ENCODE measurements around the gene C4orf50. TPM values are rescaled to one million over a fixed set of nuclear protein-coding genes. Genes with fewer than 3 reads are reported as not detected.

The C4orf50 gene
- total and polyA plus RNA-seq, 7 donors = not detected

- Histone ChIP-seq H3K27ac (no peak overlapping the region), H3K4me3 (no peak overlapping the region), H3K36me3 (ENCODE audit: insufficient read depth in 1 of 2, low read depth in 1 of 2) (no peaks in the 10 kb centered on the region), H3K27me3 (ENCODE audit: insufficient read depth in 3 of 3, low read length in 2 of 3) (peaks cover 0 to 17% (median 4%) of the 10 kb centered on the region in 3 donors), H3K9me3 (no peaks in the 10 kb centered on the region), H3K4me1 (no peaks in the 10 kb centered on the region)
- TF ChIP-seq, protein P1, sequence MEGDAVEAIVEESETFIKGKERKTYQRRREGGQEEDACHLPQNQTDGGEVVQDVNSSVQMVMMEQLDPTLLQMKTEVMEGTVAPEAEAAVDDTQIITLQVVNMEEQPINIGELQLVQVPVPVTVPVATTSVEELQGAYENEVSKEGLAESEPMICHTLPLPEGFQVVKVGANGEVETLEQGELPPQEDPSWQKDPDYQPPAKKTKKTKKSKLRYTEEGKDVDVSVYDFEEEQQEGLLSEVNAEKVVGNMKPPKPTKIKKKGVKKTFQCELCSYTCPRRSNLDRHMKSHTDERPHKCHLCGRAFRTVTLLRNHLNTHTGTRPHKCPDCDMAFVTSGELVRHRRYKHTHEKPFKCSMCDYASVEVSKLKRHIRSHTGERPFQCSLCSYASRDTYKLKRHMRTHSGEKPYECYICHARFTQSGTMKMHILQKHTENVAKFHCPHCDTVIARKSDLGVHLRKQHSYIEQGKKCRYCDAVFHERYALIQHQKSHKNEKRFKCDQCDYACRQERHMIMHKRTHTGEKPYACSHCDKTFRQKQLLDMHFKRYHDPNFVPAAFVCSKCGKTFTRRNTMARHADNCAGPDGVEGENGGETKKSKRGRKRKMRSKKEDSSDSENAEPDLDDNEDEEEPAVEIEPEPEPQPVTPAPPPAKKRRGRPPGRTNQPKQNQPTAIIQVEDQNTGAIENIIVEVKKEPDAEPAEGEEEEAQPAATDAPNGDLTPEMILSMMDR (IDR thresholded peaks at IDR 0.05) = no peak
- intact Hi-C loops (cut with DNase I) = no loop called here
- DNase-seq (no peak), ATAC-seq (no peak)
- 55 to 64% (median 62%) methylated on average over 6 of the region's 6 CpGs for WGBS, 3 donors
These were observed 74.7 kb downstream of the C4orf50 start for GRCh38 chr4:5943561-5943960.

DNA sequence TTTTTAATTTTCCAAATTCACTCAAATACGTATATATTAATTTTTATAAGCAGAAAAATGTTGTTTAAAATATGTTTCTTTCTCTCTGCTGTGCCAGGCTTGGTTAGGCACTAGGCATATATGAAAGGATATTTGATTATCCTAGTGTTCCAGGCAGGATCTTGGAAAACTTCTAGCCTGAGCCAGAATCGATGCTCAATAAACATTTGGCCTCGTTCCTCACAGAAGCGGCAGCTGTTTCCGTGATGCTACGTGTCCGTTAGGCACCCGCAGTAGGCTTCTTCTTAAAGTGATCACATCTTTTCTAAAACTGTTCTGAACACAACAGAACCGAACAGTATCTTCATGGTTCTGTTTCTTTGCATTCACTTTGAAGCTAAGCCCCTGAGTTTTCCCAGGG lies 75.3 kb downstream of the C4orf50 start:
- intact Hi-C loops (cut with DNase I) = no loop called here
- no peak overlapping the region for H3K27ac ChIP-seq
- DNase-seq (no peak), ATAC-seq (no peak)
- H3K9me3 ChIP-seq = no peaks in the 10 kb centered on the region
- H3K36me3 ChIP-seq (ENCODE audit: insufficient read depth in 1 of 2, low read depth in 1 of 2) = no peaks in the 10 kb centered on the region
- H3K27me3 ChIP-seq (ENCODE audit: insufficient read depth in 3 of 3, low read length in 2 of 3) = peaks cover 0 to 17% (median 4%) of the 10 kb centered on the region in 3 donors
- TF ChIP-seq, protein P1 (IDR thresholded peaks at IDR 0.05) = no peak
- 15 to 19% (median 18%) methylated on average over 9 of the region's 9 CpGs for WGBS, 3 donors
- H3K4me3 ChIP-seq = no peak overlapping the region
- H3K4me1 ChIP-seq = no peaks in the 10 kb centered on the region

GRCh38 chr4:5941601-5942000 lies 76.6 kb downstream of the C4orf50 start:
- no peak for ATAC-seq

DNA sequence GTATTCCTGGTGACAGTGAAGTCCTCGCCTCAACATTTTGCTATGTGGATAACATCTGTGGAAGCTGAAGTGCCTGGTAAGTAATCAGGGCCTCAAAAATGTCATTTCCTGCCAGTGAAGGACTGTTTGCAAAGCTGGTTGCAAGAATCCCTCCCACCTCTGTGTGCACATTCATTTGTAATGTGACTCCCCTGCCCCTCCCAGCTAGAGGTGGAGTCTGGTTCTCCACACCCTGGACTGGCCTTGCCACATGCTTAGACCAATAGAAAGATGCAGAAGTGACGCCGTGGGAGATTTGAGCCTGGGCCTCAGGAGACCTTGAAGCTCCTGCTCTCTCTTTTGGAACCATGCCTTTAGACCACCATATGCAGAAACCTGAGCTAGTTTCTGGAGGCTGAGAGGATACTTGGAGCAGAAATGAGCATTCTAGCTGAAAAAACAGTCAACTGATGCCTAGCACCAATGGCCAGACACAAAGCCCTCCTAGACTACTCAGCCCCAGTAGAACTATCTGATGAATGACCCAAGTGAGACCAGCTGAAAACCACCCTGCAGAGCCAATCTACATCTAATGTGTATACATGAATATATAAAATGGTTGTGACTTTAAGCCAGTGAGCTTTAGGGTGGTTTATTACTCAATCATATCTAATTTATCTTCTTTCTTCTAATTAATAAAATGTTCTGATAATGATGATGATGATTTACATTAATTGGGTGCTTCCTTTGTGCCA lies 77.6 kb downstream of the C4orf50 start:
- Histone ChIP-seq H3K4me1 (no peaks in the 10 kb centered on the region), H3K9me3 (no peaks in the 10 kb centered on the region), H3K36me3 (ENCODE audit: insufficient read depth in 1 of 2, low read depth in 1 of 2) (no peaks in the 10 kb centered on the region), H3K27ac (no peak overlapping the region), H3K4me3 (no peak overlapping the region), H3K27me3 (ENCODE audit: insufficient read depth in 3 of 3, low read length in 2 of 3) (peaks cover 0 to 6% (median 0%) of the 10 kb centered on the region in 3 donors)
- 39 to 42% (median 42%) methylated on average over 3 of the region's 3 CpGs for WGBS, 3 donors
- intact Hi-C loops (cut with DNase I) = no loop called here
- ATAC-seq = no peak
- DNase-seq = no peak
- TF ChIP-seq, protein P1 (IDR thresholded peaks at IDR 0.05) = no peak

More at GRCh38 chr4:5941601-5942000, 76.6 kb downstream of the C4orf50 start:
- intact Hi-C loops (cut with DNase I) = no loop called here
- no peak for DNase-seq
- WGBS, 3 donors = 55 to 60% (median 60%) methylated on average over 6 of the region's 6 CpGs
- Histone ChIP-seq H3K27me3 (ENCODE audit: insufficient read depth in 3 of 3, low read length in 2 of 3) (peaks cover 0 to 13% (median 4%) of the 10 kb centered on the region in 3 donors), H3K9me3 (no peaks in the 10 kb centered on the region), H3K36me3 (ENCODE audit: insufficient read depth in 1 of 2, low read depth in 1 of 2) (no peaks in the 10 kb centered on the region), H3K4me1 (no peaks in the 10 kb centered on the region), H3K4me3 (no peak overlapping the region), H3K27ac (no peak overlapping the region)
- TF ChIP-seq, protein P1 (IDR thresholded peaks at IDR 0.05) = no peak
